Stimulated activated CD4-positive, alpha-beta T cell treated with anti-CD3 and anti-CD28 coated beads, Interleukin-4, amount 100 ng/mL, for 48 hours (primary cell): ENCODE results near the gene DNAJC1.
"Not testable (repeated sequence)": the region's sequence is repeated elsewhere in the genome, so short reads cannot be mapped to it uniquely, and the experiment has no call there.

ENCODE experiments used
- DNase-seq, 2 donors: peaks; one replicate each; pipeline ENCODE4 v3.0.0-alpha.2; 2020; ENCODE audit warnings: low read depth in 2 of 2

Gene DNAJC1

DNA sequence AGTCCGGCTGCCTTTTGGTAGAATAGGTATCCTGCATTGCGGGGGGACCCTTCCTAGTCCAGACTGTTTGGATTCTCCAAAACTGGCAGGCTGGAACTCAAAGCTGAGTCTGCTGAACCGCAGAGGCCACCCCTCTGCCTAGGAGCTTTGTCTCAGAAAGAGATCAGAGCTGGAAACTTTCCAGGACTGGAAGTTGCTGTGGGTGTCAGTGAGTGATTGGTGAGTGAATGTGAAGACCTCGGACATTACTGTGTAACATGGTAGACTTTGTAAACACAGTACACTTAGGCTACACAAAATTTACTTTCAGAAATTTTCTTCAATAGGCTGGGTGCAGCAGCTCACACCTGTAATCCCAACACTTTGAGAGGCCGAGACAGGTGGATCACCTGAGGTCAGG is 103.8 kb downstream of the DNAJC1 start:
- no peak for DNase-seq

GRCh38 chr10:21895932-21896331 is 107.6 kb downstream of the DNAJC1 start:
- DNase-seq = no peak

DNA sequence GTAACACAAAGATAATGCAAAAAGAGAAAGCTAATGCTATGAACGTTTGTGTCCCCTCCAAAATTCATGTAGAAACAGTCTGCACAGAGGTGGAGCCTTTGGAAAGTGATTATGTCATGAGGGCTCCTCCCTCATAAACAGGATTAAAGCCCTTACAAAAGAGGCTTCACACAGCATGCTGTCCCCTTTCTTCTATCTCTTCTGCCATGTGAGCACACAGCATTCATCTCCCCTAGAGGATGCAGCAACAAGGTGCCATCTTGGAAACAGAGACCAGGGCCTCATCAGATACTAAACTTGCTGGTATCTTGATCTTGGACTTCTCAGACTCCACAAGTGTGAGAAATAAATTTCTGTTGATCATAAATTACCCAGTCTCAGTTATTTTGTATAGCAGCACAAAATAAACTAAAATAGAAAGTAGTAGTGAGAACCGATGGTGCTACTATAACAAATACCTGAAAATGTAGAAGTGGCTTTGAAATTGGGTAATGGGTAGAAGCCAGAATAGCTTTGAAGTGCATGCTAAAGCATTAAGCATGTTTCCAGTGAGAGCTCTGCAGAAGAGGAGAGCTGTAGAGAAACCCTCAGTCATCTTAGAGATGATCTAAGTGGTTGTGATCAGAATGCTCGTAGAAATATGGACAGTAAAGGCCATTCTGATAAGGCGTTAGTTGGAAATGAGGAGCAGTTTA is 108.7 kb downstream of the DNAJC1 start:
- no peak for DNase-seq

DNA sequence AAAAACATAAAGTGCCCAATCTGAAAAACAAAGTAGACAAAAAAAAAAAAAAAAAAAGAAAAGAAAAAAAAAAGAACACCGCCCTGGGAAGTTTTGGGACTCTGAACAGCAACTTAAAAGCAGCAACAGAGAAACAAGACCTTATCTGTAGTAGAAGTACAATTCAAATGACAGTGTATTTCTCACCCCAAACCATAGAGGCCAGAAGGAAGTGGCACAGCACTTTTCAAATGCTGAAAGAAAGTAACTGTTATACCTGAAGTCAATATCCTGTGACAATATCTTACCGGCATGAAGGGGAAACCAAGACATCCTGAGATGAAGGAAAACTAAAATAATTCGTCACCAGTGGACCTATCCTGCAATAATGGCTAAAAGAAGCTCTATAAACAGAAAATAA is 112.1 kb downstream of the DNAJC1 start:
- DNase-seq = no peak

- no peak for DNase-seq
Measured at GRCh38 chr10:21889477-21890275, 113.9 kb downstream of the DNAJC1 start.

DNA sequence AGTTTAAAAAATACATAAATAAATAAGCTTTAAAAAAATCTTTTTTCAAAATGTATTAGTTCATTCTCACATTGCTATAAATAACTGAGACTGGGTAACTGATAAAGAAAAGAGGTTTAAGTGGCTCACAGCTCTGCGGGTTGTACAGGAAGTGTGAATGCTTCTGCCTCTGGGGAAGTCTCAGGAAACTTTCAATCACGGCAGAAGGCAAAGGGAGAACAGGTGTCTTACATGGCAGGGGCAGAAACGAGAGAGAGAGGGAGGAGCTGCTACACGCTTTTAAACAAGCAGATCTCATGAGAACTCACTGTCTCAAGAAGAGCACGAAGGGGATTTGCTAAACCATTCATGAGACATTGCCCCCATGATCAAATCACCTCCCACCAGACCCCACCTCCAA is 114.6 kb downstream of the DNAJC1 start:
- no peak for DNase-seq

GRCh38 chr10:21885940-21886339 is 117.6 kb downstream of the DNAJC1 start:
- DNase-seq = no peak

DNA sequence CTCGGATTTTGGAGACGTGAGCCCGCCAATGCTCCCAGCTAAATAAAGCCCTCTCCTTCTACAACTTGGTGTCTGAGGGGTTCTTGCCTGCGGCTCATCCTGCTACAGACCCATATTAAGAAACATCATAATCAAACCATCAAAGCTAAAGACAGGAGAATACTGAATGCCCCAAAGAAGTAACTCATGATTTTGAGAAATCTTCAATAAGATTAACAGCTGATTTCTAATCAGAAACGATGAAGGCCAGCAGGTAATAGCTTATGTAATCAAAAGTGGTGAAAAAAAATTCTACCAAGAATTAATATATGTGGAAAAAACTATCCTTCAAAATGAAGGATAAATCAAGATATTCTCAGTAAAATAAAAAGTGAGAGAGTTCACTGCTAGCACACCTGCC is 130.3 kb downstream of the DNAJC1 start:
- DNase-seq = no peak

- DNase-seq = not testable (repeated sequence)
Measured at GRCh38 chr10:21872771-21873170, 130.8 kb downstream of the DNAJC1 start.

DNA sequence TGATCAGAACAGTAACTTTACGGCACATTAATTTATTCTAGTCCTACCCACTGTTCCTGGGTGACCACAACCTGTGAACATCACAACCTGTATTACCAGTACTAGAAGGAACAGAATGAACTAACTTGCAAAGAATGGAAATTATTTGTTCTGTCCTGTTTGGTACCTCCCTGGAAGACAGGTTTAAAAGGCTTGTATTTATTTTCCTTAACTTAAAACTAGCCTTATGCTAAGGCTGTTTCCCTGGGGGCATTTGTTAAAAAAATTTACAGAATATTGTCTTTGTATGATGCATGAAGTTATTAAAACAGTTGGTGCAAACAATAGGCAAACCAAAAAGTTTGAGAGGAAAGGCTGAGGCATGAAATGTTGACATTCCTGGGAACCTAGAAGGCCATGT is 132.7 kb downstream of the DNAJC1 start:
- no peak for DNase-seq

GRCh38 chr10:21869087-21869486 is 134.4 kb downstream of the DNAJC1 start:
- not testable (repeated sequence) for DNase-seq

DNA sequence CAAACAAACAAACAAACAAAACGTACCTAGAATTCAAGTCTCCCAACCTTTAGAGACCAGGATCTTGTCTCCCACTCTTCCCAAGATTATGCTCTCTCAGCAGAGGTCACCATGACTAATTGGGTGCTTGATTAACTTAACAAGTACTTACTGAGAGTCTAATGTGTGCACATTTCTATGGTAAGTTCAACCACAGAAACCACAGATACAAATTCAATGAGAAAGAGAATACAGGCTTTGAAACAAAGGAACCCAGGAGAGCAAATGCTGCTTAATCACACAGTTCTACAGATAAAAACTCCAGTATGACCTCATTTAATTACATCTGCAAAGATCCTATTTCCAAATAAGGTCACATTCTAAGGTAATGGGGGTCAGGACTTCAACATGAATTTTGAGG is 142.8 kb downstream of the DNAJC1 start:
- DNase-seq = no peak

DNA sequence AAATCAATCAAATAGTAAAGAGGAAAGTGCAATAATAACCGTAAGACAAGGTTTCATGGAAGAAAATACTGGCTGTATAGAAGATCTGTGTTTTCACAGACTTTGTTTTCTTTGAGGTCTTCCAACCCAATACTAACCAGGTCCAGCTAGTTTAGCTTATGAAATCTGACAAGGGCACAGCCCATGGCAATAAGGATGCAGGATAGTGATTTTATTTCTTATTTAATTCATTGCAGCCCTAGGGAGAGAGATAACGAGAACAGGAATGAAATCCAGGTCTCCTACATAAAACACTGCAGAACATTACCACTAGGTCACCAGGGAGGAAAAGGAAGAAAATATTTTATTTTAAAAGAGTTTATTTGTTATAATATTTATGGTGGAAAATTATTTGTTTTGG is 145.1 kb downstream of the DNAJC1 start:
- no peak for DNase-seq

GRCh38 chr10:21849607-21850006 is 153.9 kb downstream of the DNAJC1 start:
- DNase-seq = no peak

- no peak for DNase-seq
Measured at GRCh38 chr10:21843645-21844044, 159.9 kb downstream of the DNAJC1 start.

DNA sequence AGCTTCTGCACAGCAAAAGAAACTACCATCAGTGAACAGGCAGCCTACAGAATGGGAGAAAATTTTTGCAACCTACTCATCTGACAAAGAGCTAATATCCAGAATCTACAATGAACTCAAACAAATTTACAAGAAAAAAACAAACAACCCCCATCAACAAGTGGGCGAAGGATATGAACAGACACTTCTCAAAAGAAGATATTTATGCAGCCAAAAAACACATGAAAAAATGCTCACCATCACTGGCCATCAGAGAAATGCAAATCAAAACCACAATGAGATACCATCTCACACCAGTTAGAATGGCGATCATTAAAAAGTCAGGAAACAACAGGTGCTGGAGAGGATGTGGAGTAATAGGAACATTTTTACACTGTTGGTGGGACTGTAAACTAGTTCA is 162.3 kb downstream of the DNAJC1 start:
- DNase-seq = not testable (repeated sequence)

GRCh38 chr10:21837487-21837886 is 166.0 kb downstream of the DNAJC1 start:
- not testable (repeated sequence) for DNase-seq

GRCh38 chr10:21834574-21834973 is 169.0 kb downstream of the DNAJC1 start:
- DNase-seq = not testable (repeated sequence)

GRCh38 chr10:21832821-21833130 is 170.8 kb downstream of the DNAJC1 start:
- no peak for DNase-seq

DNA sequence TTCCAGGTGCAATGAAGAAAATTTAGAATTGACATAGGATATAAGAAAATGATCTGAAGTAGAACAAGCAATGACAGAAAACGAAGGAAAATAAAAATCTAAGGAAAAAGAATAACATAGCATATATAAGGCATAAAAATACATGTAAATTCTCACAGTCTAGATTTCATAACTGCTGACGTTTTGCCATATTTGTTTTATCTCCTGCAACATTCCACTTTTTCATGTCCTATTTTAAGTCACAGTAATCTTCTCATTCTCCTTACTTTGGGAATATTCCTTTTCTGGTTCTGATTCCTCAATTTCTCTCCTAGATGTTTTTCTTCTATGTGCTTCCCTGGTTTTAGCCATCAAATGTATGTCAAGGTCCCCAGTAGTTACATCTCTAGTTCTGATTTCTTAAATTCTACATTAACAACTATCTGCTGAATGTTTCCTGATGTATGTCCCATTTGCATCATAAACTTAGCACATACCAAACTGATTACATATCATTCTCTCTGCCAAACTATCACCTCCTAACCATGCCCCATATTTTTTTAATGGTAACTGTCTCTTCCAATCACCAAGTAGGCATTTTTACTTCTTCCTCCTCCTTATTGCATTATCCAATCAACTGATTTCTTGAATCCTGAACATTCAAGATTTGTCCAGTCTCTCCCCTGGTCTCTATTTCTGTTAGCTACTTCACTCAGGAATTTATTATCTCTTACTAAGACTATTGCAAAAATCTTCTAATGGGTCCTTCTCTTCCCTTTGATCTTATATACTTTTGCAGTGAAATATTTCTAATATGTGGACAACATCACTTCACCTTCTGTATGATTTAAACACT is 171.3 kb downstream of the DNAJC1 start:
- DNase-seq = no peak

- DNase-seq = no peak
Measured at GRCh38 chr10:21830037-21830436, 173.5 kb downstream of the DNAJC1 start.

GRCh38 chr10:21827308-21827707 is 176.2 kb downstream of the DNAJC1 start:
- DNase-seq = no peak

- DNase-seq = no peak
Measured at GRCh38 chr10:21826725-21827124, 176.8 kb downstream of the DNAJC1 start.
